NOMO-1 (cell line): ENCODE results near the gene MINK1.
A peak's percentile ranks its signal among the peaks of the same experiment; 100 is the strongest.
"Not testable (repeated sequence)": the region's sequence is repeated elsewhere in the genome, so short reads cannot be mapped to it uniquely, and the experiment has no call there.

ENCODE experiments used
- DNase-seq, 2 experiments: peaks; one replicate each; lab custom pipeline; 2025; ENCODE audit not compliant: unreplicated experiment in 2 of 2; lab: John Stamatoyannopoulos, UW

MINK1 gene

DNA sequence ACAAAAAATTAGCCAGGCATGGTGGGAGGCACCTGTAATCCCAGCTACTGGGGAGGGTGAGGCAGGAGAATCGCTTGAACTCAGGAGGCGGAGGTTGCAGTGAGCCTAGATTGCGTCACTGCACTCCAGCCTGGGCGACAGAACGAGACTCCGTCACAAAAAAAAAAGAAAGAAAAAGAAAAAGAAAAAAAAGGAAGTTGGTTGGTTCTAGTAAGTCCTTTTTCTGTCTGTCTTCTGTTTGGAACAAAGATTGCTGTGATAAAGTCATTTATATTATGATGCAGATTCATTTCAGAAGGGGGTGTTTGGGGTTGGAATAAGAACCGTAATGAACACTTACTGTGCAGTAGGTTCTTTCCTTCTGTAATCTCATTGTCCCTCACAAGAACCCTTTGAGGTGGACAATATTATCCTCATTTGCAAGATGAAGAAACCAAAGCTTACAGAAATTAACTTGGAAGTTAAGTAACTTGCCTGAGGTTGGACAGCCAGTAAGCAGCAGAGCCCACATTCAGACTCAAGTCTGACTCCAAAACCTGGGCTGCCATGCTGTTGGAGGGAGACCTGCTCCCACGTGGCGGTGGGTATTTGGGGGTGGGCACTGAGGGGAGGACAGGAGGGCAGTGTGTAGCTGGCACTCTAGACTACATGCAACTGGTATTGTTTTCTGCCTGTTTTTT lies 10.3 kb downstream of the MINK1 start:
- peak; percentile 29 to 71 for DNase-seq

GRCh38 chr17:4845118-4845517 lies 12.0 kb downstream of the MINK1 start:
- DNase-seq, result peak; percentile 94 to 97

- no peak for DNase-seq
Observed at GRCh38 chr17:4846635-4847390, 13.7 kb downstream of the MINK1 start.

- no peak for DNase-seq
Observed at GRCh38 chr17:4849011-4849536, 15.9 kb downstream of the MINK1 start.

DNA sequence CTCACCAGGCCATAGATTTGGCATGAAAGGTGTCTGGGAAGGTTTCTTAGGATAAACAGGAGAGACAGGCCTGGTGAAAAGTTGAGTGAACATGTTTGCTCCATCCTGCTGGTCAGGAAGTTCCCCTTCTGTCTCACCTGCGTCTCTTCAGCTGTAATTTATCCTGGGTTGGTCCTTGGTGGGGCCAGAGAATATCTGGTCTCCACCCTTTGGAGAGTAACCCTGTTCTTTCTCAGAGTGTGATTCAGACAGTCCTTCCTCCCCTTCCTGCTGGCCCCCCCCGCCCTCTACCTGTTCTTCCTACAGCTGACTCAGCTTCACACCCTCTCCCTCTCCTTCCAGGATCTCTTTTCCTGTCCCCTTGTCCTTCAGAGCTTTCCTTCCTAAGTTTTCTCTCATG lies 17.1 kb downstream of the MINK1 start:
- DNase-seq, result no peak

DNA sequence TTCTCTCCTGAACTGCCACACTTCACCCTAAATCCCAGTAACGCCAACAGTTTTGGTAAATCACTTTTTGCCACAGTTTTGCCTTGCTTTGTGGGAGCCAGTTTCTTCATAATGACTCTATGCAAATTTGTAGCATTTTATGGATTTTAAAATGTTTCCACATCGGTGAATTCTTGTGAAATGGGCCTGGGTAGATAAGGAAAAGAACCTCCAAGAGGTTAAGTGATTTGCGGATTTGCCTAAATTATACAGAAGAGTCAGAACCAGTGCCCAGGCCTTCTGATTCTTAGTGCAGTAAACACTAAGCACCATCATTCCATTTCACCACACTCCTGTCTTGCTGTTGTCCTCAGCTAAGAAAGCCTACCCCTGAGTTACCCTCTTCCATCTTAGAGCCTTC lies 17.9 kb downstream of the MINK1 start:
- DNase-seq, result no peak

GRCh38 chr17:4852567-4853207 lies 19.5 kb downstream of the MINK1 start:
- no peak for DNase-seq

GRCh38 chr17:4853208-4853671 lies 20.1 kb downstream of the MINK1 start:
- no peak for DNase-seq

DNA sequence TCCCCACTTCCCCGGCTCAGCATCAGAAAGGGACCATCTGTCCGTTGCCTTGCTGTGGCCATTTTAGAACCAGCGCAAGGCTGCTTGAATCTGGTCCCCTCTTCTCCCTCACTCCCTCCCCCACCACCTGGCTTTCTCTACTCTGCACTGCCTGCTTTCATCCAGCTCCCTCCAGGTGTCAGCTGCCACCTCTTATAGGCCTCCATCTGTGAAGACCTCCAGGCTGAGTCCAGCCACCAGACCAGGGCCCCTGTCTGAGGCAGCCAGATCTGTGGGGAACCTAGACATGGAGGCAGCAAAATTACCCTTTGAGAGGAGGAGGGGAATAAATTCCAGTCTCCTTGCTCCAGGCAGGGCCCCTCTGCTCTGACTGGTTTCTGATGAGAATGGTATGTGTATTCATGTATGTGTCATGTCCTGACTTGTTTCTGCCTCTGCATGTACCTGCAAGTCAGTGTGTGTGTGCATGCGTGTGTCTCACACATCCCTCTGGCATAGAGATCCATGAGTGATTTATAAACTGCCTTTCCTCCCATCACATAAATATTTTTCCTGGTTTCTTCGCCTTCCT lies 21.1 kb downstream of the MINK1 start:
- DNase-seq, result no peak

- no peak for DNase-seq
Observed at GRCh38 chr17:4856271-4856936, 23.3 kb downstream of the MINK1 start.

DNA sequence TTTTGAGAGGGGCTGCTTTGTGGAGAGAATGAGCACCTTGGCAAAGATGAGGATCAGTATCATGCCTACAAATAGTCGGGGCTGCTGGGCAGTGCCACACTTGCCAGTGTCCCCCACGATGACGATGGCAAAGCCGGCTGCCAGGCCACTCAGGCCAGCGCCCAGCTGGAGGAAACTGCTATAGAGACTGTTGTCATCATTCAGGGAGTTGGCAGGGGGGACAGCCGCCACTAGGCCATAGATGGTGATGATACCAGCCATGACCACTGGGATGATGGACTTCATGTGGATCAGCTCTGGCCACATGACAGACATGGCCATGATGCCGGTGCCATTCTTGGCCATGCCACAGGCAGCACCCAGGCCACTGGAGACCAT lies 23.8 kb downstream of the MINK1 start:
- no peak for DNase-seq

GRCh38 chr17:4857347-4857746 lies 24.2 kb downstream of the MINK1 start:
- DNase-seq, result not testable (repeated sequence)

DNA sequence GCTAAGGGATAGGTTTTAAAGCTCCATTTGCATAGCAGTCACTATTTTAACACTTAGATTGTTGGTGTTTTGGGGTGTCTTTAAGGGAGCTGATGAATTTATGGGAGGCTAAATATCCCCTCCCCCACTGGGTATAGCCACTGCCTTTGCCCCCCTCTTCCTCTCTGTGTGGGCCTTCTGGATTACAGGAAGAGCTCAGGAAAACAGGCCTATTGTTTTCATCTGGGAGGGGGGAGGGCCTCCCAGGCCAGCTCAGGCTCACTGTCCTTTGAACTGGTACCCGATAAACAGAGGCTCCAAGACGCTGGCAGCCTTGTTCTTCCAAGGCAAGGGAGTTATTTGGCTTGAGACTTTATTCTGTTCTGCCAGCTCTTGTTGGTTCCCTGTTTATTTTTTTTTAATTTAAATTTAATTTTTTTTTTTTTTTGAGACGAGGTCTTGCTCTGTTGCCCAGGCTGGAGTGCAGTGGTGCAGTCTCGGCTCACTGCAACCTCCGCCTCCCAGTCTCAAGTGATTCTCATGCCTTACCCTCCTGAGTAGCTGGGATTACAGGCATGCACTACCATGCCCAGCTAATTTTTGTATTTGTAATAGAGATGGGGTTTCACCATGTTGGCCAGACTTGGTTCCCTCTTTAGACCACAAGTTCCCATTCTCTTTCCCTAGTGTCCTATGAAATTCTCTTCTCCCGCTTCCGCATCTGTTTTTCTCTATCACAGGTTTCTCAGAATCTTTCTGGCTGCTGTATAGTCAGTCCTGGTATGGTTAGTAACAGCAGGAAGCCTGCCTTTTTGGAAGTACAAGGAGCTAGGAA lies 25.1 kb downstream of the MINK1 start:
- no peak for DNase-seq

GRCh38 chr17:4858882-4859260 lies 25.7 kb downstream of the MINK1 start:
- DNase-seq, result no peak

DNA sequence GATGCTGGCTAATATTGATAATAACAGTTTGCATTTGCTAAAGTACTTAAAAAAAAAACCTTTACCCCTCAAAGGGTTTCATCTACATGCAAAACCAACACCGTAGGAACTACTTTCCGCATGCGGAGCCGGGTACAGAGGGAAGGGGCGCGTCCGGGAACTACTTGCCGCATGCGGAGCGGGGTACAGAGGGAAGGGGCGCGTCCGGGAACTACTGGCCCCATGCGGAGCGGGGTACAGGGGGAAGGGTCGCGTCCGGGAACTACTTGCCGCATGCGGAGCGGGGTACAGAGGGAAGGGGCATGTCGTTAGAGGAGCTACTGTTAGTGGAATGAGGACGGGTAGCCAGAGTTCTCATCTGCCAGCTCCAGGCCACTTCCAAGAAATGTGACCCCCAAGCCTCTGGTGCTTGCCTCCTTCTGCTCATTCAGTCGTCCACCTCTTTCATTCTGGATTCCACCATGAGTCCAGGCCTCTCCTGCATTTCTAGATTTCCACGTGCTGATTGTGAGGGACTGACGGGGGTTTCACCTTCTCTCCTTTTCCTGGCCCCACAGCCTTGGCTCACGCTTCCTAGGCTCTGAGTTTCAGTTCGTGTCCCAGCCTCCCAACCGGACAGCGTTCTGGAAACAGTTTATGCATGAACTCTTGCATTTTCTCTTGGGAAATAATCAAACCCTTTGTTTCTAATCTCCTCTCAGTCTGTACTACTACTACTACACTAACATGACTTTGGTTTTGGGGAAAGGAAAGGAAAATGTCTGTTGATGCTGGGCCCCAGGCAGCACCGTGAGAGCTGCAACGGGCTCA lies 26.9 kb downstream of the MINK1 start:
- no peak for DNase-seq

- no peak for DNase-seq
Observed at GRCh38 chr17:4860651-4861050, 27.5 kb downstream of the MINK1 start.

- no peak for DNase-seq
Observed at GRCh38 chr17:4861052-4861451, 27.9 kb downstream of the MINK1 start.

GRCh38 chr17:4862720-4863119 lies 29.6 kb downstream of the MINK1 start:
- DNase-seq, result no peak

DNA sequence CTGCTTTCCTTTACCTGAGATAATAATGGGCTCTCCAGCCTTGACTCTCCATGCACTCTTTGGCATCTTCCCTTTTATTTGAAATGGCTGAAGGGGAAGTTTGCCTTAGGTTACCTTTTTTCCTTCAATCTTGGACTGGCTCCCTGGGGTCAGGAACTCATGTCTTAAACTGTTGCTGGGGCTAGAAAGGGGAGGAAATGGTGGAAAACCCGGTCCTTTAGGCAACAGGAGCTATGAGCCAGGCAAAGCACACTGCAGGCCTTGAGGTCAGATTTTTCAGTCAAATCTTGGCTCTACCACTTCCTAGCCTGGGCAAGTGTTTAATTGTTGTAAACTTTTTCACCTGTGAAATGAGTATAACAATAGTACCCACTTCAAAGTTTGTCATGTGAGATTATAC lies 30.2 kb downstream of the MINK1 start:
- no peak for DNase-seq
